SK-N-SH treated with all-trans-retinoic acid at 6 μM for 48 hours (cell line): ENCODE data around the gene PPP1R14D.

Experiments used
- CSDC2 ChIP-seq: fragments of 250-450 bp; sonication (Bioruptor Pico); IDR thresholded peaks from 2 replicates; pipeline ENCODE4 v1.5.0; 2020; ENCODE audit warnings: mild to moderate bottlenecking, moderate library complexity
- GLIS3 ChIP-seq: fragments of 250-450 bp; sonication (Bioruptor Pico); IDR thresholded peaks from 2 replicates; pipeline ENCODE4 v1.5.0; 2020; ENCODE audit warnings: mild to moderate bottlenecking, moderate library complexity
- ZFP30 ChIP-seq: fragments of 450-650 bp; formaldehyde crosslinking; IDR thresholded peaks from 2 replicates; pipeline ENCODE4 v1.5.0; 2022; ENCODE audit warnings: mild to moderate bottlenecking, moderate library complexity
- ZNF70 ChIP-seq: fragments of 450-650 bp; formaldehyde crosslinking; IDR thresholded peaks from 2 replicates; pipeline ENCODE4 v1.5.0; 2020; ENCODE audit warnings: mild to moderate bottlenecking, moderate library complexity

GRCh38 chr15:40773496-40773895 is 55.0 kb downstream of the PPP1R14D start:
- no peak for TF ChIP-seq ZFP30 (CRISPR knock-in tag)
- TF ChIP-seq CSDC2 (CRISPR knock-in tag), result no peak
- TF ChIP-seq GLIS3 (CRISPR knock-in tag), result no peak
- TF ChIP-seq ZNF70 (CRISPR knock-in tag), result no peak
